CD4-positive, alpha-beta T cell treated with Interleukin-2 at 100 ng/mL for 4 hours (primary cell): ENCODE measurements around the gene SLC39A11.
"Not testable (repeated sequence)": the region's sequence is repeated elsewhere in the genome, so short reads cannot be mapped to it uniquely, and the experiment has no call there.

Source experiments
- DNase-seq: peaks from one replicate; pipeline ENCODE4 v3.0.0-alpha.2; 2020; ENCODE audit warnings: low spot score

The SLC39A11 gene

DNA sequence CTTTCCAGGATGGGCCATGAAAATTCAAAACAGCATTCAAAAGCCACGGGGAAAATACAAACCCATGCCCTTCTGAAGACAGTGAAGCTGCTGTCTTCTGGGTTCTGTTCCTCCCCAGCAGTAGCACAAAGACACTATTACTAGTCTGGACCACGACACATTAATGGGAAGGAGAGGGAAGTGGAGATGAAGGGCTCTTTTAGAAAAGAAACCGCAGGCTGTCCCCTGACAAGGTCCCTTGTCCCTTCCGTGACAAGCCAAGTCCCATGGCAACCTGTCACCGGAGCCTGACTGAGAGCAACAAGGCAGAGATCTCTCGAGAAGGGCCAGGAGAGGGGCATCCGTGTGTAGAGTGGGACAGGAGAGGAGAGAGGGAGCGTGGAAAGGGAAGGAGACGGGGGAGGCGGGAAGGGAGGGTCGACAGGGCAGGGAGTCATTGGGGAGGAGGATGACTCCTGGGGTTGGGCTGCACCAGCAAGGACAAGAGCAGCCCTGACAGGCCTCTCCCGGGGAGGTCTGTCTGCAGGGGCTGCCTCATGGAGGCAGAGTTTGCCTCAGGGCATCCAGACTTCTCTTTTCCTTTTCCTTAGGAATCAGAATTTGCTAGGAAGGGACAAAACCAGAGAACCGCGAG, 436.2 kb downstream of the SLC39A11 start:
- no peak for DNase-seq

DNA sequence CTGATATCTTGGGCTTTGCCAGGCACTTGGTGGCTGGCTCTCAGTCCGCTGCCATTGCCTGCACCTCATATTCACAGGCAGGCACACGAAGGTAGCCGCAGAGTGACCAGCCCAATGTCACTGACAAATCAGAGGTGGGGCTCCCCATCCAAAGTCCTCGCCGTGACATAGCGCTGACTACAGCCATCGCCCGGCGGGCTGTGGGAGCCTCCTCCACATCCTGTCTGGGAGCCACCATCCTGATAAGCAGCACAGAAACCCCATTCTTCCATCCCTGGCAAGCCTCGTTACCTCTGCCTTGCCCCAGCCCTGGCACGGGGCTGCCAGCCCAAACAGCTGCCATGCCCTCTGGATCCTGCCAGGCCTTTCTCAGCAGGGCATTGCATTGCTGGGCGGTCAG, 437.8 kb downstream of the SLC39A11 start:
- DNase-seq, result no peak

GRCh38 chr17:72651988-72652387, 440.5 kb downstream of the SLC39A11 start:
- DNase-seq, result no peak

DNA sequence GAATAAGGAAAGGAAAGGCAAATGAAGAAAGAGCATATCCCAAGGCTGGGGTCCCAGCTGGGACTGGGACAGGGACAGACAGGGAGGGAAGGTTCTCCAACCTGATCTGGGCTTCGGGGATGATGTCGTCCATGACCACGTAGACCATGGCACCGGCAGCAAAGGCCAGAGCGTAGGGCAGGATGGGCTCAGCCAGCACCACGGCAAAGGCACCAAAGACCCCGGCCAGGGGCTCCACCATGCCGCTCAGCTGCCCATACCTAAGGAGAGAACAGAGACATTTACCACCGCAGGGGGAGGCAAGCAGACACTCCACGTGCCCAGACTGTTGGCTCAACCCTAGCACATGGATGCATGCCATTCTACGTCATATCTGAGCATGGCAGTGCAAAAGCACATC, 443.8 kb downstream of the SLC39A11 start:
- DNase-seq, result no peak

DNA sequence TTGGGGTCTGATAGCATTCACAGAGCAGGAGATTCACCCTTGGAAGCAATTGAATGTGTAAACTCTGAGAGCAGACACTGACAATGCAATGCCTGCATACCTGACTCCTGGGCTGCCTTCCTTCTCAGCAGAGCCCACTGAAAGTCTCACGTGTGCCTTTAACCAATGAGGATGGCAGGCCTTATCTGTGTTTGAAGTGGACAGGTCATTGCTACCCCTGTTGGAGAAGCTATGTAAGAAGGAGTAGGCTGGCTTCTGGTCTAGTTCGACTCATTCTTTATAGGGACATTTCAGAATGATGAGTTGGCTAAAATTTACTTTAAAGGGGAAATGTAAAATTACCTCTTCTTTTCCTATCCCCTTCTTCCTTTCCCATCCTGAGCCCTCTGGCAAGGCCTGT, 446.3 kb downstream of the SLC39A11 start:
- DNase-seq, result no peak

GRCh38 chr17:72644492-72644891, 448.0 kb downstream of the SLC39A11 start:
- DNase-seq, result no peak

- no peak for DNase-seq
Measured at GRCh38 chr17:72643575-72644216, 448.8 kb downstream of the SLC39A11 start.

DNA sequence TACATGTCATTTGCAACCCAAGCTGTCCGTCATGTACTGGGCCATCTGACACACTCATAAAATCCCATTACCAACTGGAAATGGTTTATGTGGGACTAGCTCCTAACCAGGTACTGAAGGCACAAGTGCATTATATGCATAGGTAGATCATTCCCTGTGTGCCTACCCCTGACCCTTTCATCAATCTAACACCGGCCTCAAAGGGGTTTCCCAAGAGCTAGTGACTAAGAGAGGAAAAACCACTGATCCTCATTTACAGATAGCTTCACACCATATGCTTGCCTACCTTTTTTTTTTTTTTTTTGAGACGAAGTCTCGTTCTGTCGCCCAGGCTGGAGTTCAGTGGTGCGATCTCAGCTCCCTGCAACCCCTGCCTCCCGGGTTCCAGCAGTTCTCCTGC, 449.8 kb downstream of the SLC39A11 start:
- no peak for DNase-seq

GRCh38 chr17:72640415-72641165, 451.9 kb downstream of the SLC39A11 start:
- no peak for DNase-seq

GRCh38 chr17:72639711-72640110, 452.8 kb downstream of the SLC39A11 start:
- no peak for DNase-seq

DNA sequence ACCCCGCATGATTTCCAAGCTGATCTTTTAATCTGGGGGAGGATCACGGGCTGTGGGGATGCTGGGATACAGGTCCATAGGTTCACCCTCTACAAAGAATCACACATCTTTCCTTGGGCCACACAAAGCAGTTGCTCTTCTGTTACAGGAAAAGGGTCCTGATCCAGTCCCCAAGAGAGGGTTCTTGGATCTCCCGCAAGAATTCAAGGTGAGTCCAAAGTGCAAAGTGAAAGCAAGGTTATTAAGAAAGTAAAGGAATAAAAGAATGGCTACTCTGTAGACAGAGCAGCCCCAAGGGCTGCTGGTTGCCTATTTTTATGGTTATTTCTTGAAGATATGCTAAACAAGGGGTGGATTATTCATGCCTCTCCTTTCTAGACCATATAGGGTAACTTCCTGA, 453.6 kb downstream of the SLC39A11 start:
- DNase-seq, result not testable (repeated sequence)

DNA sequence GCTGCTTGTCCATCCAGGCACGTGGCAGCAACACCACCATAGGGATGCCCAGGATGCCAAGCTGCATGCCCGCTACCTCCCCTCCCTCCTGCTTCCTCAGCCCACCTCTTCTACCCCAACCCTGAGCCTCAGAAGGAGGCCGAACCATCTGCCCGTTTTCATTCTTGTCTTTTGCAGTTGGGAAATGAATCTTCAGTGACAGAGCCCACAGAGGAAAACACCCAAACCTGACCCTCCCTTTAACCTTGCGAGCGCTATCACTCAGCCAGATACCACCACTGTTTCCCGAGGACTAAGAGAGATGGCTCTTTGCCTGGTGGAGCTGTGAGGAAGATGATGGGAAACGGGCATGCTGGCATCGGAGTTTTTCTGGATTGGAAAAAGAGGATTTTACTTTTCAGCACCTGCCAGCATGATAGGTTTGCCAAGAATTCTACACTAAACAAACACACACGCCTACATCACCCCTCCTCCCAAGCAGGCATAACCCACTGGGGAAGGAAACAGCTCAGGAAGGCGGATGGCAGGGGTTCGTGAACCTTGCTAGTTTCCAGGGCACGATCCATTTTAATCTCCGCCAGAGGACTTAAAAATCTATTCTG, 457.4 kb downstream of the SLC39A11 start:
- no peak for DNase-seq

- DNase-seq, result peak; percentile 12
Measured at GRCh38 chr17:72634621-72635020, 457.9 kb downstream of the SLC39A11 start.

DNA sequence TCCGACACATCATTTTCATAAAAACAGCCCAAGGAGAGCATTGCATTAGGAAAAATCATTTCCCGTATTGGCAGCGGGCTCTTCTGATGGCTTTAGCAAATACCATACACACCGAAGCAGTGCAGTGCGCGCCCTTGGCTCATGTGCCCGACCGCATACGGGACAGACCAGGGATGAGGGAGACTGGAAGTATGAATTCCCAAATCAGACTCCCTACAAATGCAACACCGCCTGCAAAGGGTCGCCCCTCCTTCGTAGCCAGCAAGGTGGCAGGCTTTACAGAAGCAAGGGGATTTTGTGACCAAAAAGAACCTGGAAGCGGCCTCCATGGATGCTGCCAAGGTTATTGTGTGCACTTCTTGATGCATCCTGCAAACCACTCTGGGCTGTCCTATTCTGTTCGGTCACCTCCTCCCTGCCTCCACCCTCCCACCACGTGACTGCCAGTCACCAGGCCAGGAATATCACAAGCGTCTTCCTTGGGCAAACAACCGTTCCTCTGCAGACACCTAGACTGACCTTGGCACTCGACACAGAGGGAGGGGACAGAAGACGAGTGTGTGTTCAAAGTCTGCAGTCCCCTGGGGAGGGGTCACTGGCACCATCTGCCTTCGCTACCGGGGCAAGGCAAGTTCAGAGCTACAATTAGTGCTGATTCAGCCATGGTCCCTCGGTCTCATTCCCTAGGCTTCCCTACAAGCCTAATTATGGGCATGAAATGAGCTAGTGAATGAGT, 460.4 kb downstream of the SLC39A11 start:
- no peak for DNase-seq

DNA sequence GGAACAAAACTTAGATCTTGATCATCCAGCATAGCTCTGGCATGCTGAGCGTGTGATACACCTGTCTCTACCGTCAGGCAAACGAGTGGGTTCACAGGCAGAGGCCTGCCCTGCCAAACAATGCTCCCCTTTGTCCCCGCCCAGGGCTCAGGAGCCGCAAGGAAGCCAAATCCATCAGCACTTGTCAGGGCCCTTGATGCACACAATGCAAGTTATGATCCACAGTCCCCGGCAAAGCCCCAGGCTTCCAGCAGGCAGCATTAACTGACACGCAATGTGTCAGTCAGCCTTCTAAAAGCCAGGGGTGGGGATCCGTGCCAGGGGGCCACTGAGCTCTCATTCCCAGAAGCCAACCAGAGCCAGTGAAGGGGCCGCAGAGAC, 460.9 kb downstream of the SLC39A11 start:
- DNase-seq, result no peak

- DNase-seq, result no peak
Measured at GRCh38 chr17:72624652-72625051, 467.8 kb downstream of the SLC39A11 start.

GRCh38 chr17:72624226-72624625, 468.3 kb downstream of the SLC39A11 start:
- no peak for DNase-seq

DNA sequence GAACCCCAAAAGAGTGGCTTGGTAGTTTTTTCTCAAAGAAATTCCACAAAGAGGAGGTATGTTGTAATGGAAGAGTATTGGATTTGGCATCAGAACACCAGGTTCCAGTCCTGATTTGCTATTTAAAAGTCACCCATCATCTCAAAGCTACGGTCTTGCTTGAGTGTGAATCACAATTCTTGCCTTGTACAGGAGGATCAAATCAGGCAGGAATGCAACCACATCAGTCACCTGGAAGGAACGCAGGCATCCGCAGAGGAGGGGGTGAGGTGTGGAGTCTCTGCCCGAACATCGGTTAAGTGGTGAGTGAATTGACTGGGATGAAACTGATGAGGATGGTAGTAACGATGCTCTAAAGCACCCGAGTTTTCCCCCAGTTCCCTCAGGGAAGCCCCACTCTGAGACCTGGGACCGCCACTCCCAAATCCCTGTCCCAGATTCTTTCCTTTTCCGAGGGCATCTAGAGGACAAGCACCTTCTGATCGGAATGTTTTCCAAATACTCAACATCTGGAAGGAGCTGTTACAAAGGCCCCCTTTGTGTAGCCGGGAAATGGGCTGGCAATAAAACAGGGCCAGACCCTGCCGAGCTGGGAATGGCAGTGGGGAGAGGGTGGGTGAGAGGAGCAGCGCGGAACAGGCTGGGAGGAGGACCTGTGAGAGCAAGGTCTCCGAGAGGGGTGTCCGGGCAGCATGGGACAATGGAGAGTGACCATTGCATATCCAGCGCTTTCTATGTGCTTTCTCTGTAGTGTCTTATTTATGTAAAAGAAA, 469.6 kb downstream of the SLC39A11 start:
- no peak for DNase-seq

GRCh38 chr17:72619976-72620650, 472.4 kb downstream of the SLC39A11 start:
- no peak for DNase-seq

DNA sequence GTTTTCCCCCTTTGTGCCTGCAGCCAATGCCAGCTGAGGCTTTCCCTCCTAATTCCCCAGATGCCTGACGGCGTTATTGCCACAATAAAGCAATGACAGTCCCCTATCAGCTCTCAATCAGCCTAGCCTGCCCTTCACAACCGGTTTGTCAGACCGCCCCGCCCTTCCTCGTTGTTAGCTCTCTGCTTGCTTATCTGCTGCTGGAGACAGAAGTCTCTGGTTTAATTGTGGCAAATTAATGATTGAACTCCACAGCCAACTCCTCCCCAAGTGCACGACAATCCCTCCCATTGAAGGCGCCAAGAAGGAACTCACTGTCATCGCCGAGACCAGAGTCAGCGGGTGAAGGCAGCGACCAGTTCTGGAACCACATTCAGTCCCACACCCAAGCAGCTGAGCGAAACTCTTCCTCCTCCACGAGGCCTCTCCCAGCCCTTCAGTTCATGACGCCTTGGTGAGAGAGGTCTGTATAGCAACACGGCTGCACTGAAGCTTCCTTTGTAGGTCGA, 474.4 kb downstream of the SLC39A11 start:
- DNase-seq, result peak; percentile 52

DNA sequence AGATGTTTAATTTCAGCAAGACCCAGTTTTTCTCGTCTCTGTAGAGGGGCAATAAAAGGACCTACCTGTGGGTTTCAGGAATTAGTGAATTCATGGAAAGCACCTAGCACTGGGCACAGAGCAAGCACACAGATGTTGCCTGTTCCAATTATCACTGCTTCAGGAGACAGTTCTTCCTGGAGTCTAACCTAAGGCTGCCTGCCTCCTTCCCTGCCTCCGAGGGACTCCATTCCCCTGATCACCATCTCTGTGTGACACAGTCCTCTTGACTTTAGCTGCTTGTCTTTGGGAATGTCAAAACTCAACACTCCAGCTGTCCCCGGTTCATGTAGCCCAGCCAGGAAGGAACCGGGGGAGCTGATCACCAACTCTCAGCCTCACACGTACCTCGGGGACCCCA, 474.9 kb downstream of the SLC39A11 start:
- no peak for DNase-seq
